SHP77 treated with DMSO at 0.1 percent for 48 hours (cell line): Measurements from ENCODE around the gene FCER2.
A peak's percentile ranks its signal among the peaks of the same experiment; 100 is the strongest.

Experiments used
- DNase-seq: peaks from one replicate; lab custom pipeline; 2025; lab: John Stamatoyannopoulos, UW

FCER2 gene

GRCh38 chr19:7732045-7732444 lies 30.1 kb upstream of the FCER2 start, which contains the start of gene CLEC4G:
TSS of gene CLEC4G (minus strand) at chr19:7732110. CDS start at chr19:7732102, 8 bp downstream.
- no peak for DNase-seq

GRCh38 chr19:7731615-7732014 lies 29.7 kb upstream of the FCER2 start:
- DNase-seq = no peak

- DNase-seq = no peak
Observed at GRCh38 chr19:7731218-7731595, 29.3 kb upstream of the FCER2 start.

DNA sequence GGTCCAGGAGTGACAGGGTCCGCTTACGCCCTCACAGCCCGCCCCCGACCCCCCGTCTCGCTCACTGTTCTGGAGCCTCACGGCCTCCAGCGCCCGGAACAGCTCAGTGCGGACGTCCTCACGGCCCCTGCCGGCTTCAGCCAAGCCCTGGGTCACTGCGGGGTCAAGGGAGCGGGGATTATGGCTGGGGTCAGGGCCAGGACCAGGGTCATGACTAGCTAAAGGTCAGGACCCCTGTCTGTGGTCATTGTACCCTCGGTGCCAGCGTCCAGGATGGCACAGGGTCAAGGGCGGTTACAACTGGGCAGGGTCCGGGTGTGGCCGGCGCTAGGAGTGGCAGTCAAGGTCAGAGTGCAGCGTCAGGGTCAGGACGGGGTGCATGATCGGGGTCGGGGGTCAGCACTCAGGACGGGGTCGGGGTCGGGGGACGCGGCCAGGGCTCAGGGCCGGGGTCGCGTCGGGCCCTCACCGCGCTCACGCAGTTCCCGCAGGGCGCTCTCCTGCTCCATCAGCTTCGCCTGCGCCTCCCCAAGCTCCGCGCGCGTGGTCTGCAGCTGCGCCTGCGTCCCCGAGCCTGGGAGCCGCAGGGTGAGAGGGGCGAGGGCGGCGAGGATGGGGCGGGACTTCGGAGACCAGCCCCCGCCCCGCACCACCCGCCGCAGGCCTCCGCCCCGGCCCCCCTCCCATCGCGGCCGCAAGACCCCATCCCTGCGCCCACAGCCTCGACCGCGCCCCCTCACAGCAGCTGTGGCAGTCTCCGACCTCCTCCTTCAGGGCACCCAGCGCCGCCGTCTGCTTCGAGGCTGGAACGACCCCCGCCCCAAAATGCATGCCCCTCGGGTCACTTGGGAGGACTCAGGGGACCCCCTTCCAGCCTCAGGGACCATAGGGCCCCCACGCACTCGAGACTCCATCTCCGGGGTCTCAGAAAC lies 28.6 kb upstream of the FCER2 start:
- DNase-seq = no peak

DNA sequence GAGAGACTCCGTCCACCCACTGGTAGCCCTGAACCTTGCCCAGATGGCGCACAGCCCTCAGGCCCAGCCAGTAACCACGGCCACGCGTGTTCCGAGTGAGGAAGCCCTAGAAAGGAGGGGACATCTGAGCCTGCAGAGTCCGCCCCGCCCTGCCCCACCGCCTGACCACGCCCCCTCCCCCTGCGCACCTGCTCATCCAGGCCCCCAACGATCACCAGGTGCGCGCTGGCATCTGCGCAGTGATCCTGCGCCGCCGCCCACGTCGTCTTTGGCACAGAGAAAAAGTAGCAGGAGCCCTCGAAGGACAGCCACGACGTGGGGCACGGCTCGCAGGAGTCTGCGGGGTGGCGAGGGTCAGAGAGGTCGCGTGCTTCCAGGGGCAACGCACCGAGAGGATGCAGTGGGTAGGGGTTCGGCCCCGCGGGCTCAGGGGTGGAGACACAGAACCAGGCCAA lies 27.9 kb upstream of the FCER2 start:
- DNase-seq = no peak

DNA sequence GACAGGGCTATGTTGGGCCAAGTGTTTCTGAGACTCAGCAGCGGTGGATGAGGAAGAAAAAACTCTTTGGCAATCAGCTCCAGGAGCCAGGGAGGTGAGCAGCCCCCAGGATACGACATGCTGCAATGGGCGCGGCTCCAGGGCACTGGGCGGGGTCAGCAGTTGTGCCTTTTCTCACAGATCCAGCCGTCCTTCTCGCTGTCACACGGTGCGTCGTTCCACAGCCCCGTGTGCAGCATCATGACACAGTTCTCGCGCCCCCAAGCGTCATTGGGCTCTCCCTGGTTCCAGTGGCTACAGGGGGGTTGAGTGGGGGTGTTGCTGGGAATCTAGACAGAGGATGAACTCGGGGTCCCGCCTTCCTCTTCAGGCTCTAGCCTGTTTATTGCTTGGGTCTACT lies 27.3 kb upstream of the FCER2 start:
- no peak for DNase-seq

- no peak for DNase-seq
Observed at GRCh38 chr19:7725791-7726190, 23.9 kb upstream of the FCER2 start.

- DNase-seq = peak; percentile 15
Observed at GRCh38 chr19:7722231-7722651, 20.3 kb upstream of the FCER2 start.

- no peak for DNase-seq
Observed at GRCh38 chr19:7720351-7720750, 18.4 kb upstream of the FCER2 start.

DNA sequence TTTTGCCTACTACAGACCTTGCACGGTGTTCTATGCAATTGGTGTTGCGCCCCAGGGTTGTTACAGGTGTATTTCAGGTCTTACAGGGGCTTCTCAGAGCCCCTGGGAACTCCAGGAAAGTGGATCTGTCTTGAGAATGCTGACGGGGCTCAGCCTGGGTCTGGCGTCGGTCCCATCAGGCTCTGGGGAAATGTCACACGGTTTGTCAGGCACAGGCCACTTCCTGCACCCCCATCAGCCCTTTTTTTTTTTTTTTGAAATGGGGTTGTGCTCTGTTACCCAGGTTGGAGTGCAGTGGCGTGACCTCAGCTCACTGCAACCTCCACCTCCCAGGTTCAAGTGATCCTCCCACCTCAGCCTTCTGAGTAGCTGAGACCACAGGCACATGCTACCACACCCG lies 16.7 kb upstream of the FCER2 start:
- DNase-seq = no peak

GRCh38 chr19:7716762-7717161 lies 14.8 kb upstream of the FCER2 start:
- no peak for DNase-seq

DNA sequence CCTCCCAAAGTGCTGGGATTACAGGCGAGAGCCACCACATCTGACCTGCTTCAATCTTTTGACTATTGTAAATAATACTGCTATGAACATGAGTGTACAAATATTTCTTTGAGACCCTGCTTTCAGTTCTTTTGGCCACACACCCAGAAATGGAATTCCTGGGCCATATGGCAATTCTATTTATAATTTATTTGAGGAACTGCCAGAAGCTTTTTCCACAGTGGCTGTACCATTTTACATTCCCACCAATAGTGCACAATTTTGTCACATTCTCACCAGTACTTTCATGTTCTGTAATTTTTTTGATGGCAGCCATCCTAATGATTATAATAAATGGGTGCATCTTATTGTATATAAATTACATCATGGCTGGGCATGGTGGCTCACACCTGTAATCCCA lies 13.7 kb upstream of the FCER2 start:
- no peak for DNase-seq

GRCh38 chr19:7710616-7711015 lies 8.7 kb upstream of the FCER2 start:
- DNase-seq = no peak

DNA sequence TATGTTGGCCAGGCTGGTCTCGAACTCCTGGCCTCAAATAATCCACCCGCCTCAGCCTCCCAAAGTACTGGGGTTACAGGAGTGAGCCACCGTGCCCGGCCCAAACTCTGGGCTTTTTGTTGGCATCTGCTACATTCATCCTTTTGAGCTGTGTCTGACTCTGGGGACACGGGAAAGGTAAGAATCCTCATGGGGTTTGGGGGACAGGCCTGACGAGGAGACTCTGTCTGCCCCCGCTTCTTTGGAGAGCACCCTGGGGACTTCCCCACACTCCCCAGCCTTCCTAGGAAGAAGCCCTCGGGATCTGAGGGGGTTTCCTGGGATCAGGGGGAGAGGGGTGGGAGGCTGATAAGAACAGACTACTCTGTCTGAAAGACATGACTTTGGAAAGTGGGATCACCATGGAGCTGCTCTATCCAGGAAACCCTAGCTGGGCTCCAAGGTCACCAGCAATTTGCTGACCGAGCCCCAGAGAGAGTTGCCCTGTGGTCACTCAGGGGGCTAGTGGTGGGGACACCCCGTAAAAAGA lies 8.1 kb upstream of the FCER2 start:
- DNase-seq = no peak

- no peak for DNase-seq
Observed at GRCh38 chr19:7706955-7707456, 5.1 kb upstream of the FCER2 start.

GRCh38 chr19:7706188-7706954 lies 4.4 kb upstream of the FCER2 start:
- no peak for DNase-seq

DNA sequence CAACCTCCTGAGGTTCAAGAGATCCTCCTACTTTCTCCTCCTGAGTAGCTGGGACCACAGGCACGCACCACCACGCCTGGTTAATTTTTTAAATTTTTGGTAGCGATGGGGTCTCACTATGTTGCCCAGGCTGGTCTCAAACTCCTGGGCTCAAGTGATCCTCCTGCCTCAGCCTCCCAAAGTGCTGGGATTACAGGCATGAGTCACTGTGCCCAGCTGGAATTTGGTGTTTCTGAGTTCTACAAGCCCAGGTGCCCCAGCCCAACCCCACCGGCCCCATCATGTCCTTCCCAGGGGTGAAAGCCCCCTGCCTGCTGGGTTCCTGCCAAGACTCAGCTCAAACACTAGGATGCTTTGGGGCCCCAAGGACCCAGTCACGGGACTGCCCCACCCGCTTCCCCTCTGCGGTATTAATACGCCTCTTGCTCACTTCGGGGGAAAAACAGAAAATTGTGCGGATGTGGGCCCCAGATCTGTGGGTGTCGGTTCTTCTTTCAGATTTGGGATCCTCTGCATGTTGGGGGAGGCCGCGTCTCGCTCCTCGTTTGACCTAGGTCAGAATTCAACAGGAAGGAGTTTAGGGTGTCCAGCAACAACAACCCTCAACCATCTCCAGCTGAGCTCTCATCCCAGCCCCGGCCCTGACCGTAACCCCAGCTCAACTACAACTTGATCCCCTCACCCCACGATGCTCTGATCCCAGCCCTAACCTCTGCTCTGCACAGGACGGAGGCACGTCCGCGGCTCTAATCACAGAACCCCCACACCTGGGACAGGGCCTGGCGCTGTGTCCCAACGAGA lies 3.7 kb upstream of the FCER2 start:
- no peak for DNase-seq

- no peak for DNase-seq
Observed at GRCh38 chr19:7704280-7705060, 2.5 kb upstream of the FCER2 start.

DNA sequence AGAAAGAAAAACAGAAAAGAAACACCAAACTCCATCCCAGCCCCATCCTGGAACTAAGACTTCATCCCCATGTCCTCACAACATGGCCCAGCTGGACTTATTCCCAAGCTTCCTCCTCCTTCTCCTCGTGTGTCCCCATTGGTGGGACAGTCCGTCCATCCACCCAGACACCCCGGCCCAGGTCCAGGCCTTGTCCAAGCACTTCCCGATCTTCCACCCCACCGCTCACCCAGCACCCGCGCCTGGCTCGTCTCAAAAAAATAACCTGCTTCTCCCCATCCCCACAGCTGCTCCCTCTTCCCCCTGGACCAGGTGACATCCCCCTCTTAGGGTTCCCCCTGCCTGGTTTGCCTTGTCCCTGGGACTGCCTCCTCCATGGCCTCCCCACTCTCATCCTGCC lies 1.4 kb upstream of the FCER2 start:
- DNase-seq = no peak

GRCh38 chr19:7701049-7701653 lies 780 bp downstream of the FCER2 start:
- DNase-seq = no peak
